Stomach (tissue), 4 donors: ENCODE data around the gene FHOD3.

ENCODE experiments used
- EP300 ChIP-seq: sonication (generic); formaldehyde crosslinking; IDR thresholded peaks from one replicate; pipeline ENCODE4 v1.6.1; 2017; ENCODE audit warnings: antibody characterized with exemption
- POLR2A ChIP-seq, 4 donors: fragments of 450-650 bp; IDR thresholded peaks; one replicate each; pipeline ENCODE4 v1.6.1; 2016; ENCODE audit warnings: antibody characterized with exemption in 4 of 4, control low read depth in 2 of 4, mild to moderate bottlenecking in 1 of 4, moderate library complexity in 1 of 4
- TF ChIP-seq, protein P1 (sequence below), 7 experiments: fragments of 450-650 bp in 4 of 7; fragments of 200-600 bp in 3 of 7; sonication (generic) in 3 of 7; IDR thresholded peaks; one replicate each; pipeline ENCODE4 v1.5.1; 2016 to 2019; ENCODE audit warnings: antibody characterized with exemption in 7 of 7, control low read depth in 2 of 7, mild to moderate bottlenecking in 1 of 7

GRCh38 chr18:36481201-36481657 is 183.7 kb downstream of the FHOD3 start:
- TF ChIP-seq, protein P1, sequence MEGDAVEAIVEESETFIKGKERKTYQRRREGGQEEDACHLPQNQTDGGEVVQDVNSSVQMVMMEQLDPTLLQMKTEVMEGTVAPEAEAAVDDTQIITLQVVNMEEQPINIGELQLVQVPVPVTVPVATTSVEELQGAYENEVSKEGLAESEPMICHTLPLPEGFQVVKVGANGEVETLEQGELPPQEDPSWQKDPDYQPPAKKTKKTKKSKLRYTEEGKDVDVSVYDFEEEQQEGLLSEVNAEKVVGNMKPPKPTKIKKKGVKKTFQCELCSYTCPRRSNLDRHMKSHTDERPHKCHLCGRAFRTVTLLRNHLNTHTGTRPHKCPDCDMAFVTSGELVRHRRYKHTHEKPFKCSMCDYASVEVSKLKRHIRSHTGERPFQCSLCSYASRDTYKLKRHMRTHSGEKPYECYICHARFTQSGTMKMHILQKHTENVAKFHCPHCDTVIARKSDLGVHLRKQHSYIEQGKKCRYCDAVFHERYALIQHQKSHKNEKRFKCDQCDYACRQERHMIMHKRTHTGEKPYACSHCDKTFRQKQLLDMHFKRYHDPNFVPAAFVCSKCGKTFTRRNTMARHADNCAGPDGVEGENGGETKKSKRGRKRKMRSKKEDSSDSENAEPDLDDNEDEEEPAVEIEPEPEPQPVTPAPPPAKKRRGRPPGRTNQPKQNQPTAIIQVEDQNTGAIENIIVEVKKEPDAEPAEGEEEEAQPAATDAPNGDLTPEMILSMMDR (IDR thresholded peaks at IDR 0.05): no peak
- TF ChIP-seq POLR2A (IDR thresholded peaks at IDR 0.05) (no peak), EP300 (no peak)
